Adrenal gland (tissue), 5 donors: ENCODE measurements around the gene RET.

ENCODE experiments used
- CTCF ChIP-seq, 6 experiments: fragments of 450-650 bp in 4 of 6; fragments of 200-600 bp in 2 of 6; sonication (generic) in 1 of 6; IDR thresholded peaks; 1 replicate in 5 of 6; 2 replicates in 1 of 6; pipeline versions ENCODE4 v1.5.1 to v1.8.0; 2016 to 2021; ENCODE audit warnings: antibody characterized with exemption in 6 of 6, mild to moderate bottlenecking in 2 of 6, moderate library complexity in 1 of 6
- POLR2A ChIP-seq, 2 donors: fragments of 450-650 bp; IDR thresholded peaks; one replicate each; pipeline ENCODE4 v1.6.1; 2017; ENCODE audit warnings: antibody characterized with exemption in 2 of 2, mild to moderate bottlenecking in 2 of 2, moderate library complexity in 1 of 2
- donor health status: DM: no; HTN: no; CAD: no.

GRCh38 chr10:43122096-43122495, 45.2 kb downstream of the RET start:
- no peak for TF ChIP-seq CTCF (IDR thresholded peaks at IDR 0.05)
- TF ChIP-seq POLR2A (IDR thresholded peaks at IDR 0.05), result no peak
